Liver (tissue), 9 donors: ENCODE measurements around the gene FCHO2. TPM values are rescaled to one million over a fixed set of nuclear protein-coding genes. Genes with fewer than 3 reads are reported as not detected.

Experiments used
- DNase-seq: peaks from one replicate; pipeline ENCODE4 v3.0.0-alpha.2; 2017; ENCODE audit warnings: low spot score
- H3K27ac ChIP-seq, 2 donors: one replicate each; pipeline ENCODE4 v1.7.0; 2013; ENCODE audit warnings: inconsistent platforms in 2 of 2, low read length in 2 of 2, control low read depth in 1 of 2, low read depth in 1 of 2, mild to moderate bottlenecking in 1 of 2
- H3K27me3 ChIP-seq, 4 donors: one replicate each; pipeline versions ENCODE4 v1.6.1 to v1.7.0; 2013; ENCODE audit warnings: low read length in 3 of 4, inconsistent platforms in 1 of 4, mild to moderate bottlenecking in 1 of 4, moderate library complexity in 1 of 4; ENCODE audit not compliant: control insufficient read depth in 4 of 4, insufficient read depth in 4 of 4
- H3K36me3 ChIP-seq, 4 donors: one replicate each; pipeline versions ENCODE4 v1.6.1 to v1.7.0; 2013; ENCODE audit warnings: low read length in 3 of 4, mild to moderate bottlenecking in 3 of 4, low read depth in 1 of 4, moderate library complexity in 1 of 4; ENCODE audit not compliant: control insufficient read depth in 4 of 4, insufficient read depth in 3 of 4
- H3K4me1 ChIP-seq, 4 donors: one replicate each; pipeline versions ENCODE4 v1.6.1 to v1.7.0; 2013; ENCODE audit warnings: low read length in 3 of 4, mild to moderate bottlenecking in 3 of 4, moderate library complexity in 1 of 4; ENCODE audit not compliant: control insufficient read depth in 4 of 4, insufficient read depth in 4 of 4
- H3K4me3 ChIP-seq, 3 donors: one replicate each; pipeline versions ENCODE4 v1.6.1 to v1.7.0; 2013; ENCODE audit warnings: low read length in 3 of 3, control low read depth in 1 of 3, low read depth in 1 of 3, mild to moderate bottlenecking in 1 of 3
- H3K9ac ChIP-seq, 2 donors: one replicate each; pipeline ENCODE4 v1.7.0; 2013; ENCODE audit warnings: low read length in 2 of 2, mild to moderate bottlenecking in 2 of 2, moderate library complexity in 2 of 2, control low read depth in 1 of 2, low read depth in 1 of 2
- H3K9me3 ChIP-seq, 4 donors: one replicate each; pipeline versions ENCODE4 v1.6.1 to v1.7.0; 2013; ENCODE audit warnings: low read length in 3 of 4; ENCODE audit not compliant: control insufficient read depth in 4 of 4
- ATF3 ChIP-seq: IDR thresholded peaks from 2 replicates; pipeline ENCODE4 v1.6.1; 2016; ENCODE audit warnings: antibody characterized with exemption
- CTCF ChIP-seq: fragments of 150-350 bp; IDR thresholded peaks from 2 replicates; pipeline ENCODE4 v1.5.1; 2017; ENCODE audit warnings: improper control_type of control experiment, low read depth, low read length; ENCODE audit not compliant: missing input control
- EGR1 ChIP-seq, 2 donors: IDR thresholded peaks; 2 replicates each; pipeline ENCODE4 v1.6.1; 2016 to 2018; ENCODE audit warnings: antibody characterized with exemption in 2 of 2, low read depth in 2 of 2
- FOXA1 ChIP-seq: IDR thresholded peaks from 2 replicates; pipeline ENCODE4 v1.6.1; 2016; ENCODE audit warnings: antibody characterized with exemption
- FOXA2 ChIP-seq: IDR thresholded peaks from 2 replicates; pipeline ENCODE4 v1.6.1; 2016; ENCODE audit warnings: antibody characterized with exemption
- GABPA ChIP-seq, 2 donors: IDR thresholded peaks in 1 of 2; conservative IDR thresholded peaks in 1 of 2; 2 replicates each; pipeline ENCODE4 v1.6.1; 2016; ENCODE audit warnings: antibody characterized with exemption in 2 of 2, mild to moderate bottlenecking in 1 of 2, moderate library complexity in 1 of 2
- HNF4A ChIP-seq, 2 donors: conservative IDR thresholded peaks; 2 replicates each; pipeline ENCODE4 v1.6.1; 2016; ENCODE audit warnings: antibody characterized with exemption in 2 of 2, mild to moderate bottlenecking in 2 of 2
- HNF4G ChIP-seq: IDR thresholded peaks from 2 replicates; pipeline ENCODE4 v1.6.1; 2016; ENCODE audit warnings: antibody characterized with exemption
- JUND ChIP-seq, 2 donors: IDR thresholded peaks; 2 replicates each; pipeline ENCODE4 v1.6.1; 2016; ENCODE audit warnings: antibody characterized with exemption in 2 of 2
- MAX ChIP-seq: IDR thresholded peaks from 2 replicates; pipeline ENCODE4 v1.6.1; 2016; ENCODE audit warnings: antibody characterized with exemption
- NR2F2 ChIP-seq: IDR thresholded peaks from 2 replicates; pipeline ENCODE4 v1.6.1; 2016; ENCODE audit warnings: antibody characterized with exemption
- RAD21 ChIP-seq, 2 donors: IDR thresholded peaks; 2 replicates each; pipeline ENCODE4 v1.6.1; 2016; ENCODE audit warnings: antibody characterized with exemption in 2 of 2, mild to moderate bottlenecking in 2 of 2
- REST ChIP-seq: IDR thresholded peaks from 2 replicates; pipeline ENCODE4 v1.6.1; 2016; ENCODE audit warnings: antibody characterized with exemption, mild to moderate bottlenecking
- RXRA ChIP-seq, 2 donors: IDR thresholded peaks; 2 replicates each; pipeline ENCODE4 v1.6.1; 2017 to 2018; ENCODE audit warnings: antibody characterized with exemption in 2 of 2, mild to moderate bottlenecking in 1 of 2
- SP1 ChIP-seq: IDR thresholded peaks from 2 replicates; pipeline ENCODE4 v1.6.1; 2018; ENCODE audit warnings: antibody characterized with exemption, mild to moderate bottlenecking
- TAF1 ChIP-seq: conservative IDR thresholded peaks from 2 replicates; pipeline ENCODE4 v1.6.1; 2016; ENCODE audit warnings: antibody characterized with exemption, mild to moderate bottlenecking
- YY1 ChIP-seq: IDR thresholded peaks from 2 replicates; pipeline ENCODE4 v1.6.1; 2016; ENCODE audit warnings: antibody characterized with exemption, mild to moderate bottlenecking
- ZBTB33 ChIP-seq: IDR thresholded peaks from 2 replicates; pipeline ENCODE4 v1.6.1; 2016; ENCODE audit warnings: antibody characterized with exemption
- WGBS: extraction: QIAGEN DNeasy Blood & Tissue Kit; methylation state at CpG from one replicate; pipeline ENCODE4 v1.1.7; 2013; 5-methylcytosine and 5-hydroxymethylcytosine counted together
- polyA plus RNA-seq, 2 donors: library from polyadenylated mRNA; stranded (reverse) in 1 of 2; unstranded in 1 of 2; fragments of 200-250 nt in 1 of 2; fragments of >200 nt in 1 of 2; fragmentation: Nextera tagmentation in 1 of 2; extraction: Ambion mirVana in 1 of 2; gene quantifications; one replicate each; pipeline versions ENCODE4 v1.2.1 to v1.2.3, GENCODE V29; 2013 to 2015
- total RNA-seq, 2 donors: library from RNA; depleted of rRNA; stranded (reverse); fragments of >200 nt; gene quantifications; one replicate each; pipeline ENCODE4 v1.2.3, GENCODE V29; 2014
- donor health status: healthy.
- donor health status: healthy.
- donor health status: healthy.
- donor health status: healthy.
- donor health status: healthy.

The FCHO2 gene
- total and polyA plus RNA-seq, 4 donors = 5.3 to 37.5 (median 9.3) TPM

- H3K27ac ChIP-seq = no peak overlapping the region
- no peak for DNase-seq
Observed at GRCh38 chr5:73030531-73030930, 74.7 kb downstream of the FCHO2 start.

GRCh38 chr5:73030995-73031394, 75.2 kb downstream of the FCHO2 start:
- Histone ChIP-seq H3K9me3 (no peaks in the 10 kb centered on the region), H3K27me3 (no peaks in the 10 kb centered on the region), H3K4me1 (no peaks in the 10 kb centered on the region), H3K27ac (no peak overlapping the region), H3K9ac (no peak overlapping the region), H3K36me3 (peaks cover 0 to 4% (median 2%) of the 10 kb centered on the region in 4 donors), H3K4me3 (no peak overlapping the region)
- no peak for DNase-seq
- no peak for TF ChIP-seq HNF4G
- no peak for TF ChIP-seq ATF3
- no peak for TF ChIP-seq NR2F2
- TF ChIP-seq FOXA2 = no peak
- no peak for TF ChIP-seq JUND (IDR thresholded peaks at IDR 0.05)
- TF ChIP-seq FOXA1 = no peak
- TF ChIP-seq GABPA (IDR thresholded peaks at IDR 0.05 in 1 of 2, conservative IDR thresholded peaks at IDR 0.05 in 1 of 2) = no peak
- TF ChIP-seq RXRA (IDR thresholded peaks at IDR 0.05) = no peak
- TF ChIP-seq ZBTB33 = no peak
- no peak for TF ChIP-seq MAX
- no peak for TF ChIP-seq REST
- TF ChIP-seq HNF4A (conservative IDR thresholded peaks at IDR 0.05) = no peak
- TF ChIP-seq SP1 = no peak
- no peak for TF ChIP-seq TAF1
- no peak for TF ChIP-seq YY1
- no peak for TF ChIP-seq CTCF
- TF ChIP-seq EGR1 (IDR thresholded peaks at IDR 0.05; ENCODE audit: low read depth in 2 of 2) = no peak
- no peak for TF ChIP-seq RAD21 (IDR thresholded peaks at IDR 0.05)

More at GRCh38 chr5:73030531-73030930, 74.7 kb downstream of the FCHO2 start:
- Histone ChIP-seq H3K36me3 (peaks cover 0 to 6% (median 2%) of the 10 kb centered on the region in 4 donors), H3K27me3 (no peaks in the 10 kb centered on the region), H3K4me1 (no peaks in the 10 kb centered on the region), H3K9ac (no peak overlapping the region), H3K9me3 (no peaks in the 10 kb centered on the region), H3K4me3 (no peak overlapping the region)
- TF ChIP-seq FOXA2 = no peak
- TF ChIP-seq HNF4G = no peak
- no peak for TF ChIP-seq EGR1 (IDR thresholded peaks at IDR 0.05; ENCODE audit: low read depth in 2 of 2)
- no peak for TF ChIP-seq RXRA (IDR thresholded peaks at IDR 0.05)
- no peak for TF ChIP-seq ATF3
- no peak for TF ChIP-seq YY1
- TF ChIP-seq MAX = no peak
- TF ChIP-seq SP1 = no peak
- TF ChIP-seq TAF1 = no peak
- WGBS = 95% methylated on average over 1 of the region's 1 CpG
